Fibroblast of villous mesenchyme (primary cell): ENCODE measurements around the gene ATP8A2. TPM values are rescaled to one million over a fixed set of nuclear protein-coding genes. Genes with fewer than 3 reads are reported as not detected.

Source experiments
- DNase-seq: peaks from one replicate; pipeline ENCODE4 v3.0.0-alpha.2; 2010; ENCODE audit warnings: low read depth
- H3K4me3 ChIP-seq: 2 replicates; pipeline ENCODE4 v1.5.1; 2011; ENCODE audit warnings: low read depth, mild to moderate bottlenecking, low read length
- total RNA-seq: library from RNA; depleted of rRNA; stranded (reverse); fragments of >200 nt; gene quantifications from 2 replicates; pipeline ENCODE4 v1.2.3, GENCODE V29; 2012
- TF ChIP-seq, protein P1 (sequence below): IDR thresholded peaks from 2 replicates; pipeline ENCODE4 v1.5.1; 2012; ENCODE audit warnings: low read depth, mild to moderate bottlenecking, low read length; ENCODE audit not compliant: insufficient read depth

Gene ATP8A2
- total RNA-seq, 1 donor, result under 0.01 TPM

DNA sequence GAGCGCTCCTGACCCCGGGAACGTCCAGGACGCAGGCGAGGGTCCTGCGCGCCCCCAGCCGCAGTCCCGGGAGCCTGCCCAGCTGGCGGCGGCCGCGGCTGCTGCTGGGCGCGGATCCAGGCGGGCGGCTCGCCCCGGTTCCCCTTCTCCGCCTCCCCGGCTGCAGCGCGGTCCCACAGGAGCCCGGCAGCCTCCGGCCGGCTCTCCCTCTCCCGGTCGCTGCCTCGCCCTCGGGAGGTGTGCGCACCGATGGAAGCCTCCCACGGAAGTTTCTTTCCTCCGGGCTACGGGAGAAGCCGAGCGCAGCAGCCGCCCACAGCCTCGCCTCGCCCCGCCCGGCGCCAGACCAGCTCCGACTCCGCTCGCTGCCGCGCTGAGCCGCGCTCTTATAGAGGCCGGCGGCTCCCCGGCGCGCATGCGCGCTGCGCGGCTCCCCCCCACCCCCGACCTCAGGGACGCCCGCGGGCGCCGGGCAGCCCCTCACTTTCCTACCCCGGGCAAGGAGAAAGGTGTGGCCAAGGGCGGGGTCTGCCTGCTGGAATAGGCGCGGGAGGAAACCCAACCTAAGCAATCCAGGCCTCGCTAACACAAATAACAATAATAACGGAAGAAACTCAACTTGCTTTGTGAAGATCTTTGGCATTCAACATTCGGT lies 680.0 kb downstream of the ATP8A2 start, which contains the start of gene SHISA2:
Gene SHISA2 (minus strand): TSS at position 360 of the 655 bp plus-strand sequence. CDS start 1,041 bp downstream, outside the sequence.
- H3K4me3 ChIP-seq, result peak within 1 kb of the TSS; percentile 40

DNA sequence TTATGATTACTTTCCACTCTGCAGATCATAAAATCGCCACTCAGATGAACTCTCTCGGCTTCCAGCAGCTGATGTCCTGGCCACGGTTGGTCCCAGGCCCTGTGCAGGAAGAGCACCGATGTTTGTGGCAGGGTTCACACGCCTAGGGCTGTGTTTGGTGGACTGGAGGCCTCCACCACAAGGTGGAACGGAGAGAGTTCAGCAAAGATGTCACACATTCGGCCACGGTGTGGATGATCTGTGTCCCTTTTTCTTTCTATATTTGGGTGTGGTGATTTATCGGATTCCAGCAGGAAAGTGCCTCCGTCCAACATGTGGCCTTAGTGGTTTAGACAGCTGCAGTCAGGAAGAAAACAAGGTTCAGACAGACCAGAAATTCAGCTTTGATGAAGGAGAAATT lies 680.6 kb downstream of the ATP8A2 start:
- H3K4me3 ChIP-seq, result no peak overlapping the region
- DNase-seq, result no peak
- TF ChIP-seq, protein P1, sequence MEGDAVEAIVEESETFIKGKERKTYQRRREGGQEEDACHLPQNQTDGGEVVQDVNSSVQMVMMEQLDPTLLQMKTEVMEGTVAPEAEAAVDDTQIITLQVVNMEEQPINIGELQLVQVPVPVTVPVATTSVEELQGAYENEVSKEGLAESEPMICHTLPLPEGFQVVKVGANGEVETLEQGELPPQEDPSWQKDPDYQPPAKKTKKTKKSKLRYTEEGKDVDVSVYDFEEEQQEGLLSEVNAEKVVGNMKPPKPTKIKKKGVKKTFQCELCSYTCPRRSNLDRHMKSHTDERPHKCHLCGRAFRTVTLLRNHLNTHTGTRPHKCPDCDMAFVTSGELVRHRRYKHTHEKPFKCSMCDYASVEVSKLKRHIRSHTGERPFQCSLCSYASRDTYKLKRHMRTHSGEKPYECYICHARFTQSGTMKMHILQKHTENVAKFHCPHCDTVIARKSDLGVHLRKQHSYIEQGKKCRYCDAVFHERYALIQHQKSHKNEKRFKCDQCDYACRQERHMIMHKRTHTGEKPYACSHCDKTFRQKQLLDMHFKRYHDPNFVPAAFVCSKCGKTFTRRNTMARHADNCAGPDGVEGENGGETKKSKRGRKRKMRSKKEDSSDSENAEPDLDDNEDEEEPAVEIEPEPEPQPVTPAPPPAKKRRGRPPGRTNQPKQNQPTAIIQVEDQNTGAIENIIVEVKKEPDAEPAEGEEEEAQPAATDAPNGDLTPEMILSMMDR, result no peak

More for the DNA sequence above, 680.0 kb downstream of the ATP8A2 start, which contains the start of gene SHISA2:
- TF ChIP-seq, protein P1, result no peak
- DNase-seq, result peak; percentile 12

DNA sequence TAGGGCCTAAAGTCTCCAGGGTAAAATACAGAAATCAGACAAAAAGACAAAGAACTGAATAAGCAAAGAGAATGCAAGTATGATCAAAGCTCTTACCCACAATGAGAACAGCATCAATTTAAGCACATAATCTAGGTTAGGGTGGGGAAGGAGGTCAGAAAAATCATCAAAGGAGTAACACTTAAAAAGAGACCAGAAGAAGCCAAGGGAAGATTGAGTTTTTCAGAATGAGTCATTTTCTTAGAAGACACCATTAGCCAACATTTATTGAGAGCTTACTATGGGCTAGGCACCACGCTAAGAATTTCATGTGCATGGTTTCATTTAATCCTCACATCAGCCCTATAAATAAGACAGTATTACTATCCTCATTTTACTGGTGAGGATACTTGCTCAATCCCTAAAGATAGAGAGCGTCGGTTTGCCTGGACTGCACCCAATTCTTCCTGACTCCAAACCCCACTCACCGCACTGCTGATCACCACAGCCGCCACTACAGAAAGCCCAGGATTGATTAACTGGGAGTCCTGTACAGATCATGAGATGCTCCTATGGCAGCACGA lies 681.7 kb downstream of the ATP8A2 start:
- TF ChIP-seq, protein P1, result no peak
- H3K4me3 ChIP-seq, result no peak overlapping the region

DNA sequence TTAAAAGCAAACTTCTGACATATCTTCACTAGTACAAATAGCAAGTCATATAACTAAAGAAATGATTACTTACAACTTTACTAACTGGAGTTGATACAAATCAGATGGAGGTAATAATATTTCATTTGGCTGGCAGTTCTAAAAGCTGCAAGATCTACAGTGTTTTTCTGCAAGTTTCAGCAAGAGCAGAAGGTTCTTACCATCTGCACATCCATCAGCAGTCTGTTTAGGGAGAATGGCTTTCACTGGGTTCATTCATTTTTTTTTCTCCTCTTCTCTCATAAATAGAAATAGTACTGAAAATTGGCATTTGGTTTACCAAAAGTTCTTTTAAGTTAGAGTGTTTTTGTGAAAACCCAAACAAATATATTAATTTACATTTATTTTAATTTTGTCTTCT lies 683.1 kb downstream of the ATP8A2 start:
- no peak for DNase-seq
- H3K4me3 ChIP-seq, result no peak overlapping the region
- TF ChIP-seq, protein P1, result no peak

More for the DNA sequence above, 681.7 kb downstream of the ATP8A2 start:
- DNase-seq, result no peak

DNA sequence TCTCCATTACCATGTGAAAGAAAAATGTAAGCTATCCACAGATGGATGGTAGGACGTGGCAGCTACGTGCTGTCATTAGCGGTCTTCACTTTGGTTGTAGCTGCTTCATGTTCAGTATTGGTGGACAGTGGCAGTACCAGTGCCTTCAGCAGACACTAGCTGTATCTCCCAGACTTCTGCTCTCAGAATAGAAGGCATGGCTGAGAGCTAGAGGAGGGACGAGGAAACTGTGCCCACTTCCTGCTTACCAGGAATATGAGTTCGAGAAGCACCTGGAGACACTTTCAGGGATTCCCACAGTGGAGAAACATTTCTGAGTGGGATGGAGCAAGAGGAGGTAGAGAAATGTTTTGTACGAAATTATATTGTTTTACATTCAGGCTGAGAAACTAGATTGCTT lies 686.9 kb downstream of the ATP8A2 start:
- H3K4me3 ChIP-seq, result no peak overlapping the region
- no peak for DNase-seq
- TF ChIP-seq, protein P1, result no peak

DNA sequence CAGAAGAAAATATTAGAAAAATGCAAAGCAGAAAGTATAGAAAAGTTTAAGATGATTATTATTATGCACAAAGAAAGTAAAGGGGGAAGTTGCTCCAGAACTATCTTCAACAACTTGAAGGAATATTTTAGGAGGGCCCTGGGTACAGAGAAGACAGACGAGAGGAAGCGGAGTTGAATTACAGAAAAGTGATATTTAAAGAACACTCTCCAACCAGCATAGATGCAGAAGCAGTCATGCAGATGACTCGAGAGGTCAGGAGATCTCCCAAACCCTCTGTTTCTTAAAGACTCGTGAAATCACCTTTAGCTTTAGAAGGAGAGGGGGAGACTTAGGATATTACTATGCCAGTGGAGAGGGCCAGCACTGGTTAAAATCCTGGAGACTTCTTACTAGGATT lies 688.6 kb downstream of the ATP8A2 start:
- TF ChIP-seq, protein P1, result no peak
- no peak for DNase-seq
- H3K4me3 ChIP-seq, result no peak overlapping the region

DNA sequence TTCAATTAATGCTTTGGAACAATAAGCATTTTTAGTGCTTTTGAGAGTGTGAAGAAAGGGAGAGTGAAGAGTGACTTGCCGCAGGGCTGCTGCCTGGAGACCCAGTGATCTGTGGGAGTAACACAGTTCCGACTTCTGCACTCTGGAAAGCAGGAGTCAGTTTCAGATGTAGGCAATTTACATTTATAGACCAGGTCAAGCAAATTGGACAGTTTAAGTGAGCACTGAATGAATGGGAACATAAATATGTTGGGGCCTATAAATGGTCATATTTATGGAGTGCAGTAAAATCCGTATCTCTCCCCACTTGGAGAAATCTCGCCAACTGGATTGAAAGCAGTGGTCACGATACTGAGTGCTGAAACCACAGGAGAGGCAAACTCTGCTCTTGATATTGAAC lies 689.5 kb downstream of the ATP8A2 start:
- no peak overlapping the region for H3K4me3 ChIP-seq
- no peak for DNase-seq
- TF ChIP-seq, protein P1, result no peak
